ENCODE measurements around the gene SIRT6.
"Not testable (repeated sequence)": the region's sequence is repeated elsewhere in the genome, so short reads cannot be mapped to it uniquely, and the experiment has no call there.

SIRT6 gene

GRCh38 chr19:4198467-4199126 lies 16.2 kb upstream of the SIRT6 start:
- no peak for DNase-seq

- DNase-seq, result no peak
Measured at GRCh38 chr19:4197625-4198466, 15.5 kb upstream of the SIRT6 start.

GRCh38 chr19:4197228-4197624 lies 14.9 kb upstream of the SIRT6 start:
- no peak for DNase-seq

- no peak for DNase-seq
Measured at GRCh38 chr19:4196587-4197148, 14.3 kb upstream of the SIRT6 start.

- DNase-seq, result no peak
Measured at GRCh38 chr19:4196009-4196408, 13.6 kb upstream of the SIRT6 start.

GRCh38 chr19:4194353-4194752 lies 12.0 kb upstream of the SIRT6 start:
- DNase-seq, result no peak

- DNase-seq, result not testable (repeated sequence)
Measured at GRCh38 chr19:4192537-4192936, 10.2 kb upstream of the SIRT6 start.

GRCh38 chr19:4189641-4190040 lies 7.3 kb upstream of the SIRT6 start:
- no peak for DNase-seq

GRCh38 chr19:4187313-4188122 lies 5.2 kb upstream of the SIRT6 start:
- no peak for DNase-seq

- peak; percentile 78 for DNase-seq
Measured at GRCh38 chr19:4186087-4186993, 4.0 kb upstream of the SIRT6 start.

- no peak for DNase-seq
Measured at GRCh38 chr19:4185413-4186086, 3.2 kb upstream of the SIRT6 start.

- no peak for DNase-seq
Measured at GRCh38 chr19:4184718-4185352, 2.5 kb upstream of the SIRT6 start.

- DNase-seq, result no peak
Measured at GRCh38 chr19:4183967-4184717, 1.8 kb upstream of the SIRT6 start.

- no peak for DNase-seq
Measured at GRCh38 chr19:4181053-4181508, 1.3 kb downstream of the SIRT6 start.

- no peak for DNase-seq
Measured at GRCh38 chr19:4178990-4179389, 3.4 kb downstream of the SIRT6 start.

- no peak for DNase-seq
Measured at GRCh38 chr19:4177146-4177545, 5.2 kb downstream of the SIRT6 start.

- no peak for DNase-seq
Measured at GRCh38 chr19:4175669-4175931, 6.8 kb downstream of the SIRT6 start.

- DNase-seq, result no peak
Measured at GRCh38 chr19:4174895-4175668, 7.3 kb downstream of the SIRT6 start.

- no peak for DNase-seq
Measured at GRCh38 chr19:4174213-4174894, 8.0 kb downstream of the SIRT6 start.

All from activated naive CD4-positive, alpha-beta T cell treated with anti-CD3 and anti-CD28 coated beads, Interleukin-2, amount 50 U/mL, for 16 hours (primary cell).